ENCODE data around the gene NAALADL2. TPM values are rescaled to one million over a fixed set of nuclear protein-coding genes. Genes with fewer than 3 reads are reported as not detected.

Gene NAALADL2
- total and polyA plus RNA-seq, 2 of the 8 experiments (the other 6 are each of a cell fraction or from before 2014, with no cell fraction given) = 0.12 to 0.22 TPM

GRCh38 chr3:175039875-175040274 lies 180.7 kb downstream of the NAALADL2 start:
- FAIRE-seq = no peak
- WGBS, 2 experiments (ENCODE audit: extremely low coverage in 1 of 2, insufficient coverage in 1 of 2, insufficient read length in 1 of 2, insufficient replicate concordance in 2 of 2, low coverage in 1 of 2, low lambda C conversion rate in 2 of 2, missing lambda C conversion rate in 1 of 2) = 88% methylated on average over 4 of the region's 4 CpGs; no CpG with 5 or more reads in 1 of the 2 experiments
- TF ChIP-seq RXRA (IDR thresholded peaks at IDR 0.05; ENCODE audit: insufficient read depth, low read depth, low read length) = no peak
- TF ChIP-seq CBX5 (IDR thresholded peaks at IDR 0.05; ENCODE audit: low read depth, low read length) = no peak
- TF ChIP-seq POLR2AphosphoS5 (IDR thresholded peaks at IDR 0.05; ENCODE audit: low read depth, low read length) = no peak
- TF ChIP-seq, protein P1, sequence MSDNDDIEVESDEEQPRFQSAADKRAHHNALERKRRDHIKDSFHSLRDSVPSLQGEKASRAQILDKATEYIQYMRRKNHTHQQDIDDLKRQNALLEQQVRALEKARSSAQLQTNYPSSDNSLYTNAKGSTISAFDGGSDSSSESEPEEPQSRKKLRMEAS (IDR thresholded peaks at IDR 0.05) = no peak

More at GRCh38 chr3:175039875-175040274, 180.7 kb downstream of the NAALADL2 start:
- H4K20me1 ChIP-seq (replicated peaks in 1 of 2; ENCODE audit: control insufficient read depth in 1 of 2, insufficient read depth in 2 of 2, low read length in 2 of 2) = no peaks in the 10 kb centered on the region
- no peak overlapping the region for H3K4me2 ChIP-seq (ENCODE audit: insufficient read depth in 1 of 2, low read depth in 2 of 2, low read length in 2 of 2)
- no peak overlapping the region for H3K4ac ChIP-seq (replicated peaks; ENCODE audit: insufficient read length, low read depth, low read length)
- H4K5ac ChIP-seq (ENCODE audit: insufficient read length, low read depth, low read length) = no peak overlapping the region
- no peak overlapping the region for H3K9ac ChIP-seq (replicated peaks in 1 of 4; ENCODE audit: extremely low read depth in 1 of 4, low read depth in 3 of 4, low read length in 3 of 4)
- no peak overlapping the region for H4K8ac ChIP-seq (ENCODE audit: extremely low read depth, insufficient read depth, low read length)
- H2BK15ac ChIP-seq (ENCODE audit: low read length) = no peak overlapping the region
- no peak for DNase-seq (ENCODE audit: low read depth in 1 of 2, low spot score in 2 of 2)
- no peak overlapping the region for H3K18ac ChIP-seq (ENCODE audit: extremely low read depth, low read length)
- no peak overlapping the region for H2BK12ac ChIP-seq (ENCODE audit: low read depth, low read length)
- ChIA-PET POLR2A (ENCODE audit: partially characterized antibody) (no interaction called here), CTCF (ENCODE audit: partially characterized antibody) (no interaction called here)
- H2BK20ac ChIP-seq (ENCODE audit: low read length) = no peak overlapping the region
- no peak overlapping the region for H2BK120ac ChIP-seq (replicated peaks; ENCODE audit: low read depth, low read length)
- no peak overlapping the region for H4K91ac ChIP-seq (replicated peaks; ENCODE audit: insufficient read length, low read length)
- H3K23ac ChIP-seq (ENCODE audit: insufficient read length) = no peak overlapping the region
- no peak overlapping the region for H3K4me3 ChIP-seq (ENCODE audit: extremely low read depth in 1 of 4, insufficient read depth in 2 of 4, low read depth in 3 of 4, low read length in 4 of 4)
- no peaks in the 10 kb centered on the region for H3K79me2 ChIP-seq (ENCODE audit: control insufficient read depth in 1 of 2, insufficient read depth in 2 of 2, low read length in 2 of 2)
- H2AK5ac ChIP-seq (ENCODE audit: low read depth, low read length) = no peak overlapping the region
- no peaks in the 10 kb centered on the region for H3K36me3 ChIP-seq (ENCODE audit: control insufficient read depth in 2 of 4, insufficient read depth in 4 of 4, low read length in 3 of 4)
- no peak overlapping the region for H2BK5ac ChIP-seq (ENCODE audit: low read depth, low read length)
- no peak overlapping the region for H3K56ac ChIP-seq (replicated peaks; ENCODE audit: insufficient read length, low read depth, low read length)
- H3K79me1 ChIP-seq (ENCODE audit: low read depth, low read length) = no peaks in the 10 kb centered on the region
- H3K27me3 ChIP-seq (replicated peaks in 1 of 4; ENCODE audit: control insufficient read depth in 3 of 4, extremely low read depth in 1 of 4, insufficient read depth in 3 of 4, low read length in 3 of 4) = no peaks in the 10 kb centered on the region
- H2AFZ ChIP-seq (ENCODE audit: low read length) = no peak overlapping the region
- no peaks in the 10 kb centered on the region for H3K4me1 ChIP-seq (replicated peaks in 1 of 4; ENCODE audit: control insufficient read depth in 3 of 4, insufficient read depth in 4 of 4, low read length in 3 of 4)
- no peaks in the 10 kb centered on the region for H3K9me3 ChIP-seq (ENCODE audit: insufficient read depth in 2 of 2, low read depth in 1 of 2, low read length in 1 of 2)
- no peak overlapping the region for H3K27ac ChIP-seq (ENCODE audit: low read depth, low read length)
- H3K14ac ChIP-seq (ENCODE audit: insufficient read length) = no peak overlapping the region
- H3K23me2 ChIP-seq (ENCODE audit: low read depth, low read length) = no peaks in the 10 kb centered on the region
